ENCODE results near the gene AFF2. TPM values are rescaled to one million over a fixed set of nuclear protein-coding genes. Genes with fewer than 3 reads are reported as not detected.

Gene AFF2
- total RNA-seq, 1 donor from 2014 or later = 0.27 TPM

GRCh38 chrX:149045645-149046210 is 545.3 kb downstream of the AFF2 start:
- Histone ChIP-seq H3K36me3 (no peaks in the 10 kb centered on the region), H3K9me3 (replicated peaks) (no peaks in the 10 kb centered on the region), H3K4me3 (no peak overlapping the region), H3K4me1 (no peaks in the 10 kb centered on the region), H3K27ac (replicated peaks) (no peak overlapping the region), H3K27me3 (ENCODE audit: low read depth) (no peaks in the 10 kb centered on the region)
- TF ChIP-seq CTCF (IDR thresholded peaks at IDR 0.05; ENCODE audit: borderline replicate concordance) = no peak
- no peak for DNase-seq
- intact Hi-C loops (cut with micrococcal nuclease) = loop anchor here (10.0 kb wide), 1 partner anchor 59 kb away; no protein-coding TSS in a partner anchor

All from left ventricle myocardium inferior (tissue), 1 donor.